BJ (cell line): Measurements from ENCODE around the gene PLAGL1. TPM values are rescaled to one million over a fixed set of nuclear protein-coding genes. Genes with fewer than 3 reads are reported as not detected.

Source experiments
- CTCF ChIA-PET: fragments of 350-600 bp; formaldehyde crosslinking; extraction: SDS; loops from one replicate; lab custom pipeline; 2021; ENCODE audit warnings: antibody characterized with exemption, inconsistent platforms; lab: Yijun Ruan, JAX
- POLR2A ChIA-PET: fragments of 300-600 bp; sonication (Branson Sonifier 250); formaldehyde crosslinking; extraction: SDS; loops from one replicate; lab custom pipeline; 2021; ENCODE audit warnings: antibody characterized with exemption; lab: Charles Lee
- DNase-seq: peaks from one replicate; pipeline ENCODE4 v3.0.0-alpha.2; 2011; ENCODE audit warnings: low read depth
- H3K27me3 ChIP-seq: 2 replicates; pipeline ENCODE4 v1.6.0; 2011; ENCODE audit warnings: low read length; ENCODE audit not compliant: control insufficient read depth, insufficient read depth
- H3K36me3 ChIP-seq: 2 replicates; pipeline ENCODE4 v1.5.1; 2011; ENCODE audit warnings: low read length; ENCODE audit not compliant: control insufficient read depth, insufficient read depth
- H3K4me3 ChIP-seq: 2 replicates; pipeline ENCODE4 v1.5.1; 2011; ENCODE audit warnings: low read depth, mild to moderate bottlenecking, control low read depth, low read length
- polyA plus RNA-seq: library from polyadenylated mRNA; depleted of rRNA; stranded (reverse); fragments of >200 nt; gene quantifications from 2 replicates; pipeline ENCODE4 v1.2.3, GENCODE V29; 2011
- TF ChIP-seq, protein P1 (sequence below): IDR thresholded peaks from 2 replicates; pipeline ENCODE4 v1.5.1; 2011; ENCODE audit warnings: low read depth, mild to moderate bottlenecking, control low read depth, inconsistent platforms, low read length, moderate library complexity; ENCODE audit not compliant: insufficient read depth

PLAGL1 gene
- polyA plus RNA-seq, 1 experiment = 68.0 TPM

DNA sequence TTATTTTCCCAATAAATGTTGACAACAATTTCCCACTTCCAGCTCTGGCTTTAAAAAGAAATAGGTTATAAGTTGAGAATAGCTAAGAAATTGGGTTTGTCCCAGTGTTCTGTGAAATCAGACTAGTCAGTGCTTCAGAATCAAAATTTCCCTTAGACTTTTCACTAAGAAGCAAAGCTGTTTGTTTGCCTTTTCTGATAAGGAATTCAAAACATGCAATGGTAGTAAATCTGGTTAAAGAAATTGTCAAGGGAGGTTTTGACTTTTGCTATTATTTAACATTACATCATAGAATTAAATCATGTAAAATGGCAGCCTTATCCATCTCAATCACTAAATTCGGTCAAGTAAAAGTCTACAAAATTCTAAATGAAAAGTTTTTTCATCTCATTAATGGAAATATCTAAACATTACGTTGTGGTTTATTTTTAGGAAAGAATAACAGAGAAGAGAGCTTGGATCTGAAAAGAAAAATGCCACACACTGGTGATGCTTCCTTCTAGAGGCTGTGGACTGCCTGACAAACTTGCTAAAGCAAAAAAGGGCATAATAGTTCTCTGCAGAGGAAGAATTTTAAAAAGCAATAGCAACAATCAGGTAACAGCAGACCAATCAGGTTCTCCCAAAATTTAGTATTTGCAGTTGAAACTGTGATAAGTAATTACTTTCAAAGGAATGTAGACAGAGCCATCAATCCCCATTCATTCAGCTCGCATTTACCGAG, 36.4 kb downstream of the PLAGL1 start:
- TF ChIP-seq, protein P1, sequence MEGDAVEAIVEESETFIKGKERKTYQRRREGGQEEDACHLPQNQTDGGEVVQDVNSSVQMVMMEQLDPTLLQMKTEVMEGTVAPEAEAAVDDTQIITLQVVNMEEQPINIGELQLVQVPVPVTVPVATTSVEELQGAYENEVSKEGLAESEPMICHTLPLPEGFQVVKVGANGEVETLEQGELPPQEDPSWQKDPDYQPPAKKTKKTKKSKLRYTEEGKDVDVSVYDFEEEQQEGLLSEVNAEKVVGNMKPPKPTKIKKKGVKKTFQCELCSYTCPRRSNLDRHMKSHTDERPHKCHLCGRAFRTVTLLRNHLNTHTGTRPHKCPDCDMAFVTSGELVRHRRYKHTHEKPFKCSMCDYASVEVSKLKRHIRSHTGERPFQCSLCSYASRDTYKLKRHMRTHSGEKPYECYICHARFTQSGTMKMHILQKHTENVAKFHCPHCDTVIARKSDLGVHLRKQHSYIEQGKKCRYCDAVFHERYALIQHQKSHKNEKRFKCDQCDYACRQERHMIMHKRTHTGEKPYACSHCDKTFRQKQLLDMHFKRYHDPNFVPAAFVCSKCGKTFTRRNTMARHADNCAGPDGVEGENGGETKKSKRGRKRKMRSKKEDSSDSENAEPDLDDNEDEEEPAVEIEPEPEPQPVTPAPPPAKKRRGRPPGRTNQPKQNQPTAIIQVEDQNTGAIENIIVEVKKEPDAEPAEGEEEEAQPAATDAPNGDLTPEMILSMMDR = no peak

DNA sequence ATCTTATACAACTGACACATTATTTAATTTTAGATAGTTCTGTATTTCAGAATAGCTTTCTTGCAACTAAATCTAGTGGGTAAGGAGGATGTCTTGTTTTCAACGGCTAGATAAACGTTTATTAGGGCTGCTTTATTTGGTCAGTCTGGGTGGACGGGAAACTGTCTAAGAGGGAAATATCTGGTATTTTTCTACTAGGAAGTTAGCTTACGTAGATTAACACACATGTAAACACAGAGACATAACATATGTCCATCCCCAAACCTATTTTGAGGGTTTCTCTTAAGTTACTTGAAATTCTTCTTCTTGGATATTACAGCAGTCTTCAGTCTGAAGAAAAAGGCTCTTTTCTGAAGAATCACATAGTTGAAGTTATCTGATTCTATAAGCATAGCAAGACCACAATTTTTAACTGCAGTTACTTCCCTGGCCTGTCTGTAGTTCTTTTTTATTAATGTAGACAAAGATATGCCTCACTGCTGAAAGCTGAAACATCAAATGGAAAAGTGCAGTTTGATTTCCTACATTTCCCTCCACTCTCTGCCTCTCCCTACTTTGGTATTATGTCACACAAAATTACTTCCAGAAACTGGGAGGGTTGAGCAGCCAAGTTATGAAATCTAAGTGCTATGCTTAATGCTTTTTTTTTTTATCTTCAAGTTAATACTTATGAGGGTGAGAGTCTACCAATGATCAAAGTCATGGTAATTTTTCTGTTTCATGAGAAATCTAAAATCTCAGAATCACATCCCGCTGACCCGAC, 37.4 kb downstream of the PLAGL1 start:
- TF ChIP-seq, protein P1 = no peak
- ChIA-PET CTCF (interaction anchor here (1.2 kb wide), 1 partner anchor 26 kb away, joined by 3 read pairs; no protein-coding TSS in a partner anchor), POLR2A (no interaction called here)
- DNase-seq = no peak
- Histone ChIP-seq H3K4me3 (no peak overlapping the region), H3K27me3 (no peaks in the 10 kb centered on the region; the same call in 1 of the 2 replicates), H3K36me3 (0 out of 2 replicates have a peak, but pooled peaks cover under 1% of the 10 kb centered on the region)

More for the DNA sequence above, 36.4 kb downstream of the PLAGL1 start:
- Histone ChIP-seq H3K4me3 (no peak overlapping the region), H3K27me3 (no peaks in the 10 kb centered on the region; the same call in 1 of the 2 replicates), H3K36me3 (no peaks in the 10 kb centered on the region)
- ChIA-PET POLR2A (no interaction called here), CTCF (interaction anchor here (1.2 to 1.4 kb wide), 3 partner anchors 9 to 30 kb away, joined by 3 to 4 read pairs (median 4); no protein-coding TSS in a partner anchor)
- DNase-seq = no peak

DNA sequence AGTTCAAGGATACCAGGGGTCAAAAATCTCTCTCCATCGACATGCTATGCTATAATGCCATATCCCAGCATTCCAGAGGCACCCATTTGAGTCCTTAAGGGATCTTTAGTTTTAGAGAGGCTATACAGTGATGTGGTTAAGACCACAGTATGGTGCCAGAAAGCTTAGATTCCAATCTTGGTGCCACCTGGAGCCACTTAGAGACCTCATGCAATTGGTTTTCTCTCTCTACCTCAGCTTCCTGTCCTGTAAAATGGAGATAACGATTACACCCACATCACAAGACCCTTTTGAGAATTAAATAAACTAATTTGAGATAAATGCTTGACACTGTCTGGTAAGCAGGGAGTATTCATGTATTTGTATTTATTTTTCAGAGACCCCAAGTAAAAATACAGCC, 39.0 kb downstream of the PLAGL1 start:
- Histone ChIP-seq H3K36me3 (0 out of 2 replicates have a peak, but pooled peaks cover 4% of the 10 kb centered on the region), H3K27me3 (no peaks in the 10 kb centered on the region; the same call in 1 of the 2 replicates), H3K4me3 (no peak overlapping the region)
- CTCF ChIA-PET = no interaction called here
- POLR2A ChIA-PET = no interaction called here
- TF ChIP-seq, protein P1 = no peak
- no peak for DNase-seq

DNA sequence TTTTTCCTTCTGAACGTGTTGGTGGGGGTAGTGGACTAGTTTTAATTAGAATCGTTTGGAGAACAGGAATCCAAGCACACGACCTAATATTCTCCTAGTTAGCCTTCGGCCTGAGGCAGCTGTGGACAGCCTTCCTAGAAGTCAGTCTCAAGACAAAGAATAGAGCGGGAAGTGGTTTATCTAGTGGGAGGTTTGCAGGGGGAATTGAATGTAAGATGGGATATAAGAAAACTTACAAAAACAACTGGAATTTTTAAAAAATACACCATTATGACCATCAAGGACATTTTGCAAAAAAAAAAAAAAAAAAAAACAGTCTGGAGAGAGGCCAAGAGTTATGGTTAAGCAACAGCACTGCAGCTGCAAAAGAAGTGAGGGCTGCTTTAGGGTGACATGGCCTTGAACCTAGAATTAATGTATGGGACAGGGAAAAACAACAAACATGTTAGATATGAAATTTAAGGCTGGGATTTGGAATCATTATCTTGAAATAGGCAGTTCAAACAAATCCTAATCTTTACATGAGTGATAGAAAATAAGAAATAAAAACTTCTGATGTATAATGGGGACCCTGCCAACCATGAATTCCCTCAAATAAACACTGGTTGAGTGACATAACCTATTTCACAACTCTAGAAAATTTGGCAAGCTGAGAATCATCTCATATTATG, 40.2 kb downstream of the PLAGL1 start:
- DNase-seq = no peak
- Histone ChIP-seq H3K27me3 (no peaks in the 10 kb centered on the region; the same call in 1 of the 2 replicates), H3K36me3 (0 out of 2 replicates have a peak, but pooled peaks cover 4% of the 10 kb centered on the region), H3K4me3 (no peak overlapping the region)
- CTCF ChIA-PET = interaction anchor here (0.7 to 1.1 kb wide), 2 partner anchors 28 to 1283 kb away, joined by 3 to 4 read pairs; no protein-coding TSS in a partner anchor
- POLR2A ChIA-PET = no interaction called here
- TF ChIP-seq, protein P1 = no peak
